Measurements from ENCODE around the gene NFAT5. TPM values are rescaled to one million over a fixed set of nuclear protein-coding genes. Genes with fewer than 3 reads are reported as not detected.

NFAT5 gene
- total RNA-seq, 1 experiment from 2014 or later, result 21.0 TPM

- no peak overlapping the region for H3K4ac ChIP-seq (ENCODE audit: low read depth, low read length)
- no peak for TF ChIP-seq CTCF (conservative IDR thresholded peaks at IDR 0.05)
- no peak overlapping the region for H3T11ph ChIP-seq (ENCODE audit: low read length)
- no peak overlapping the region for H3K23ac ChIP-seq (ENCODE audit: insufficient read length, low read depth, low read length)
- H4K5ac ChIP-seq (ENCODE audit: insufficient read length, low read depth, low read length), result no peak overlapping the region
- no peaks in the 10 kb centered on the region for H4K20me1 ChIP-seq (ENCODE audit: control insufficient read depth, insufficient read depth, insufficient read length)
- no peak overlapping the region for H3K14ac ChIP-seq (ENCODE audit: insufficient read depth, low read length)
- H2AK5ac ChIP-seq (ENCODE audit: insufficient read length, low read length), result no peak overlapping the region
- H2BK5ac ChIP-seq (ENCODE audit: insufficient read length, low read length), result no peak overlapping the region
- Mint-ChIP-seq H3K4me1 (peaks cover 12 to 17% of the 10 kb centered on the region in 2 experiments), H3K4me3 (no peak overlapping the region), H3K27me3 (ENCODE audit: low read depth) (no peaks in the 10 kb centered on the region), H3K36me3 (ENCODE audit: insufficient read depth in 1 of 3, low read depth in 3 of 3) (no peaks in the 10 kb centered on the region), H3K27ac (no peak overlapping the region), H3K9me3 (no peaks in the 10 kb centered on the region)
- no peaks in the 10 kb centered on the region for H3K9me3 ChIP-seq (ENCODE audit: control insufficient read depth, low read depth, low read length)
- H3K18ac ChIP-seq (ENCODE audit: insufficient read length, low read depth, low read length), result no peak overlapping the region
- H3K27ac ChIP-seq (ENCODE audit: insufficient read length, low read depth, low read length), result no peak overlapping the region
- no peak overlapping the region for H4K91ac ChIP-seq (ENCODE audit: insufficient read length, low read depth, low read length)
- no peak overlapping the region for H4K8ac ChIP-seq (replicated peaks; ENCODE audit: insufficient read length, low read depth, low read length)
- DNase-seq, result no peak
- no peaks in the 10 kb centered on the region for H3K23me2 ChIP-seq (ENCODE audit: insufficient read length, low read depth, low read length, poor library complexity, severe bottlenecking)
- no peak overlapping the region for H3K4me2 ChIP-seq (ENCODE audit: insufficient read depth, insufficient read length, low read length)
- no peaks in the 10 kb centered on the region; the same call in 1 of the 2 replicates for H3K79me2 ChIP-seq (ENCODE audit: insufficient read depth, low read length)
- H3K56ac ChIP-seq (ENCODE audit: insufficient read length, low read depth, low read length), result no peak overlapping the region
- no peak overlapping the region for H2BK15ac ChIP-seq (ENCODE audit: low read depth, low read length)
- no peak overlapping the region for H2BK20ac ChIP-seq (ENCODE audit: low read depth, low read length, poor library complexity, severe bottlenecking)
- no peak overlapping the region for H3K9ac ChIP-seq (ENCODE audit: extremely low read depth, insufficient read length, low read length)
- H3K79me1 ChIP-seq (ENCODE audit: insufficient read depth, low read depth, low read length, poor library complexity, severe bottlenecking), result peaks cover 3% of the 10 kb centered on the region
- no peak overlapping the region for H2BK12ac ChIP-seq (ENCODE audit: insufficient read length, low read depth, low read length)
- no peak overlapping the region for H2BK120ac ChIP-seq (ENCODE audit: low read depth, low read length, poor library complexity, severe bottlenecking)
- H2AFZ ChIP-seq (ENCODE audit: low read length), result no peak overlapping the region
- H3K27me3 ChIP-seq (ENCODE audit: insufficient read depth, low read length), result no peaks in the 10 kb centered on the region
- H3K4me1 ChIP-seq (ENCODE audit: insufficient read depth, low read length), result no peaks in the 10 kb centered on the region
- WGBS (ENCODE audit: extremely low coverage, insufficient read length, low lambda C conversion rate), result no CpG with 5 or more reads among the region's 1 CpG
Observed at GRCh38 chr16:69618307-69618706, 52.5 kb downstream of the NFAT5 start.

All from H9 (cell line).